ENCODE measurements around the gene ZC3H12C.
"Not testable (repeated sequence)": the region's sequence is repeated elsewhere in the genome, so short reads cannot be mapped to it uniquely, and the experiment has no call there.

ZC3H12C gene

DNA sequence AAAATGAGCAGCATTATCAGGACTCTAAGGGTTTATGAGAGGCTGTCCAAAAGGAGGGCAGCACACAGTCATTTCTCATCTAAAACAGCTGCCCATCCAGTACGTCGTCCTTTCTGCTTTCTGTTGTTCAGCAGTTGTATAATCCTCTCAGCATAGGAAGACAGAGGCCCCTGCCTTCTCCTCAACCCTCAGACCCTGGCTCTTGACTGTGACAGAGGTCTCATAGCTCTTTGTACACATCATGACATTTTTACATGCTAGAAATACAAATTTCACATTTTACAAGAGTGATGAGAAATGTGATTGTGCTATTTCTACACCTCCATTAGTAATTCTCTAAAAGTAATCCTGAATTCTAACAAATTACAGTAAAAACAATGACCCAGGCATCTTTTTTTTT lies 36.2 kb upstream of the ZC3H12C start:
- Histone ChIP-seq H3K36me3 (ENCODE audit: insufficient read depth, insufficient read length, low read length) (no peaks in the 10 kb centered on the region), H3K4me1 (ENCODE audit: insufficient read depth, insufficient read length) (no peaks in the 10 kb centered on the region), H3K27me3 (ENCODE audit: insufficient read depth, insufficient read length) (no peaks in the 10 kb centered on the region), H3K4me3 (ENCODE audit: insufficient read length, low read depth) (no peak overlapping the region), H3K9me3 (ENCODE audit: insufficient read depth, low read length) (peaks cover 15% of the 10 kb centered on the region), H3K9ac (ENCODE audit: insufficient read length, low read depth) (no peak overlapping the region)
- no peak for DNase-seq (ENCODE audit: low read depth, low spot score)
- TF ChIP-seq ZNF274 (IDR thresholded peaks at IDR 0.05; ENCODE audit: low read depth, low read length) = no peak
- TF ChIP-seq SUZ12 (IDR thresholded peaks at IDR 0.05; ENCODE audit: extremely low read depth, insufficient read depth, insufficient read length) = no peak
- no peak for TF ChIP-seq YY1 (IDR thresholded peaks at IDR 0.05; ENCODE audit: insufficient read depth, insufficient read length)

DNA sequence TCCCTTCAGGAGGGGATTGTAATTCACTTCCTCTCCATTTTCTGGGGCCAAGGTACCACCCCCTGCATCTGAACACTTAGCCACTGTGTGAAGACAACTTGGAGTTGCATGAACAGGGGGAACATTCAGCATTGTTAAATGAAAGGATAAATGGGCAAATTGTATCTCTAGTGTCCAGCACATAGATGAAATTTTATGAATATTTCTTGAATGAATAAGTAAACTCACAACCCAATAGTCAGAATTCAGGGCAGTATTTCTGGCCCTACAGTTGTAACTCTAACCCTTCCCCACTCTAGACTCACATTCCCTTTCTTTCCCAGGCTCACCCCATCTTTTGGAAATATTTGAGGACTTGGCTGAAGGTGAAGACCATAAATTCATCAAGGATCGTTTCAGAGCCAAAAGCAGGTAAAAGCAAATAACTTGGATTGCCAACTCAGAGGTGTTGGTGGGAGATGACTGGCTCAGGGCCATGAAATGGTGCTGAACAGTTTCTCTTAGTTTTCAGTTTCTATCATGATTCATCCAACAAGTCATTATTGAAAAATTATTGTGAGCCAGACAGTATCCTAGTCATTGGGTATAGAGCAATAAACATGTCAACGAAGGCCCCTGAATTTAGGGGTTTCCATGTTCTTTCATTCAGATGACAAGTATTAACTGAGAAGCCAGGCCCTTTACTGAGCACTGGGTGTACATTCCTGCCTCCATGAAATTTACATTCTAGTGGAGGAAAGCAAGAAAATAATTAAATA lies 33.3 kb upstream of the ZC3H12C start:
- Histone ChIP-seq H3K4me1 (ENCODE audit: insufficient read depth, insufficient read length) (no peaks in the 10 kb centered on the region), H3K4me3 (ENCODE audit: insufficient read length, low read depth) (no peak overlapping the region), H3K36me3 (ENCODE audit: insufficient read depth, insufficient read length, low read length) (no peaks in the 10 kb centered on the region), H3K9ac (ENCODE audit: insufficient read length, low read depth) (no peak overlapping the region), H3K27me3 (ENCODE audit: insufficient read depth, insufficient read length) (no peaks in the 10 kb centered on the region), H3K9me3 (ENCODE audit: insufficient read depth, low read length) (no peaks in the 10 kb centered on the region)
- no peak for DNase-seq (ENCODE audit: low read depth, low spot score)
- TF ChIP-seq YY1 (IDR thresholded peaks at IDR 0.05; ENCODE audit: insufficient read depth, insufficient read length) (no peak), ZNF274 (IDR thresholded peaks at IDR 0.05; ENCODE audit: low read depth, low read length) (no peak), SUZ12 (IDR thresholded peaks at IDR 0.05; ENCODE audit: extremely low read depth, insufficient read depth, insufficient read length) (no peak)

GRCh38 chr11:110061296-110061695 lies 31.9 kb upstream of the ZC3H12C start:
- Histone ChIP-seq H3K9me3 (ENCODE audit: insufficient read depth, low read length) (no peaks in the 10 kb centered on the region), H3K9ac (ENCODE audit: insufficient read length, low read depth) (no peak overlapping the region), H3K27me3 (ENCODE audit: insufficient read depth, insufficient read length) (no peaks in the 10 kb centered on the region), H3K4me3 (ENCODE audit: insufficient read length, low read depth) (no peak overlapping the region), H3K4me1 (ENCODE audit: insufficient read depth, insufficient read length) (no peaks in the 10 kb centered on the region), H3K36me3 (ENCODE audit: insufficient read depth, insufficient read length, low read length) (no peaks in the 10 kb centered on the region)
- DNase-seq (ENCODE audit: low read depth, low spot score) = no peak
- TF ChIP-seq SUZ12 (IDR thresholded peaks at IDR 0.05; ENCODE audit: extremely low read depth, insufficient read depth, insufficient read length) = no peak
- no peak for TF ChIP-seq YY1 (IDR thresholded peaks at IDR 0.05; ENCODE audit: insufficient read depth, insufficient read length)
- no peak for TF ChIP-seq ZNF274 (IDR thresholded peaks at IDR 0.05; ENCODE audit: low read depth, low read length)

DNA sequence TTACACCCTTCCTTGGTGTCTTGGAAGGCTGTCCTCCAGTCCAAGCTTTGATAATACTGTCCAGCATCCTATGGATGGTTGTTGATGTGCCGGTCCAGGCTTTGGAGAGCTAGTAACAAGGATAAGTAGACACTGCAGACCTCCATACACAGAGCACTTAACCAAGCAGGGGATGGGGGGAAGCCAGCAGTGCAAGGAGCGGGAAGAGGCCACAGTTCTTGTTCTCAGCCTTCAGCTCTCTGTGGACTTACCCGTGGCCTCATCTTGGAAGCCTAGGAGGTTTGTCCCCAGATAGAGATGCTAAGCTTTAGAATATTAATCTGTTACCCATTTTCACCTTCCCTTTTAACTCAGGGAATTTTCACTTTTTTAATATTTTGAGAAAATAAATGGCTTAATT lies 30.9 kb upstream of the ZC3H12C start:
- no peak for TF ChIP-seq ZNF274 (IDR thresholded peaks at IDR 0.05; ENCODE audit: low read depth, low read length)
- no peak for TF ChIP-seq SUZ12 (IDR thresholded peaks at IDR 0.05; ENCODE audit: extremely low read depth, insufficient read depth, insufficient read length)
- no peak for TF ChIP-seq YY1 (IDR thresholded peaks at IDR 0.05; ENCODE audit: insufficient read depth, insufficient read length)
- DNase-seq (ENCODE audit: low read depth, low spot score) = no peak
- Histone ChIP-seq H3K9ac (ENCODE audit: insufficient read length, low read depth) (no peak overlapping the region), H3K36me3 (ENCODE audit: insufficient read depth, insufficient read length, low read length) (no peaks in the 10 kb centered on the region), H3K27me3 (ENCODE audit: insufficient read depth, insufficient read length) (no peaks in the 10 kb centered on the region), H3K4me3 (ENCODE audit: insufficient read length, low read depth) (no peak overlapping the region), H3K4me1 (ENCODE audit: insufficient read depth, insufficient read length) (no peaks in the 10 kb centered on the region), H3K9me3 (ENCODE audit: insufficient read depth, low read length) (no peaks in the 10 kb centered on the region)

DNA sequence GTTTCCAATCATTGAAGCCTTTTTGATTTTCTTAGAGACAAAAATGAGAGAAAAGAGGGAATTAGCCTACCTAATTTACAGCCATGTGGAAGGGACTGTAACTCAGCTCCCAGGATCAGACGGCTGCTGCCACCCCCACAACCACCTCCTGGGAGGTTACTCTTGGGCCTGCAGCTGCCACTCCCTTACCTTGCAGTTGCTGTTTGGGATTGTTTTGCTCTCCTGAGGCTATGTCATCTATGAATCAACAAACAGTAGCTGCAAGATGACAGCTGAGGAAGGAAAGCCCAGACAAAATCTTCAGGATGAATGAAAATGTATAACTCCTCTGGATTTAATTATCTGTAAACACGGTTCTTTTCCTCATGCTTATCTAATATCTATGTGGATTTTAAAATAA lies 28.0 kb upstream of the ZC3H12C start:
- no peak for DNase-seq (ENCODE audit: low read depth, low spot score)
- no peaks in the 10 kb centered on the region for H3K9me3 ChIP-seq (ENCODE audit: insufficient read depth, low read length)
- no peak overlapping the region for H3K9ac ChIP-seq (ENCODE audit: insufficient read length, low read depth)
- no peaks in the 10 kb centered on the region for H3K27me3 ChIP-seq (ENCODE audit: insufficient read depth, insufficient read length)
- TF ChIP-seq ZNF274 (IDR thresholded peaks at IDR 0.05; ENCODE audit: low read depth, low read length) (no peak), SUZ12 (IDR thresholded peaks at IDR 0.05; ENCODE audit: extremely low read depth, insufficient read depth, insufficient read length) (no peak), YY1 (IDR thresholded peaks at IDR 0.05; ENCODE audit: insufficient read depth, insufficient read length) (no peak)
- H3K4me1 ChIP-seq (ENCODE audit: insufficient read depth, insufficient read length) = no peaks in the 10 kb centered on the region
- no peaks in the 10 kb centered on the region for H3K36me3 ChIP-seq (ENCODE audit: insufficient read depth, insufficient read length, low read length)
- H3K4me3 ChIP-seq (ENCODE audit: insufficient read length, low read depth) = no peak overlapping the region

DNA sequence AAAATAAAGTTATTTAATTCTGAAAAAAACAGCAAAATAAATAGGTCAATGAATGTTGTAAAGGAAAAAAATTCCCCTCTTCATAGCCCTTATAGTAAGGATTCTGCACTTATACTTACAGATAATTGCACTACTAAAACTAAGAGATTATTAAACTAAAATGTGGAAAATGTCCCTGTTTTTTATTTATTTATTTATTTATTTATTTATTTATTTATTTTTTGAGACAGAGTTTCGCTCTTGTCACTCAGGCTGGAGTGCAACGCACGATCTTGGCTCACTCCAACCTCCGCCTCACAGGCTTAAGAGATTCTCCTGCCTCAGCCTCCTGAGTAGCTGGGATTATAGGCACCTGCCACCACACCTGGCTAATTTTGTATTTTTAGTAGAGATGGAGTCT lies 25.2 kb upstream of the ZC3H12C start:
- not testable (repeated sequence) for H3K9ac ChIP-seq (ENCODE audit: insufficient read length, low read depth); DNase-seq (ENCODE audit: low read depth, low spot score); H3K4me1 ChIP-seq (ENCODE audit: insufficient read depth, insufficient read length); H3K4me3 ChIP-seq (ENCODE audit: insufficient read length, low read depth); H3K9me3 ChIP-seq (ENCODE audit: insufficient read depth, low read length); H3K27me3 ChIP-seq (ENCODE audit: insufficient read depth, insufficient read length); H3K36me3 ChIP-seq (ENCODE audit: insufficient read depth, insufficient read length, low read length)

DNA sequence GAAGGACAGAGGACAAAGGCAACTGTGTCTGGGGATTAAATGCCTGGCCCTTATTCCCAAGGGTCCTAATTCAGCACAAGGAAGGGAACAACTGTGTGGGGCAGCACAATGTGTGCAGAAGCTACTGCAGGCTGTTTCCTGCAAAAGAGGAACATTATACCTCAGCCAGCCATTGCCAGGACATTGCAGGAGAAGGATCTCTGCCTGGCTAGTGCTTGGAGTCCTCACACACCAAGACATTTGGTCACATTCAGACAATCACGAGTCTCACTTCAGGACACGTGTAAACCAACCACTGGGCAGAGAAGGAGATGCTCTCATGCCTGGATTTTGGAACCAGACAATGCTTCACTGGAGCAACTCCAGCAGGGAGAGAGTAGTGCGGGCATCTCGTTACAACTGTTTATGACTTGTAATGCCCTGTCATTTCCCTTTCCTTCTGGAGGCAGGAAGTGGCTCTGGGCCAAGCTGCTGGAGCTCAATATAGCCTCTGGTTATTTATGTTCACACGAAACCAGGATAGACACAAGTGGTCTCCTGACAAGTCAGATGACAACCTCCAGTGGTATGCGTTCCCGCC lies 23.9 kb upstream of the ZC3H12C start:
- H3K9me3 ChIP-seq (ENCODE audit: insufficient read depth, low read length) = no peaks in the 10 kb centered on the region
- no peaks in the 10 kb centered on the region for H3K4me1 ChIP-seq (ENCODE audit: insufficient read depth, insufficient read length)
- no peak overlapping the region for H3K9ac ChIP-seq (ENCODE audit: insufficient read length, low read depth)
- H3K27me3 ChIP-seq (ENCODE audit: insufficient read depth, insufficient read length) = no peaks in the 10 kb centered on the region
- DNase-seq (ENCODE audit: low read depth, low spot score) = no peak
- H3K36me3 ChIP-seq (ENCODE audit: insufficient read depth, insufficient read length, low read length) = no peaks in the 10 kb centered on the region
- H3K4me3 ChIP-seq (ENCODE audit: insufficient read length, low read depth) = no peak overlapping the region
- TF ChIP-seq ZNF274 (IDR thresholded peaks at IDR 0.05; ENCODE audit: low read depth, low read length) (no peak), SUZ12 (IDR thresholded peaks at IDR 0.05; ENCODE audit: extremely low read depth, insufficient read depth, insufficient read length) (no peak), YY1 (IDR thresholded peaks at IDR 0.05; ENCODE audit: insufficient read depth, insufficient read length) (no peak)

All from NT2/D1 (cell line).